ENCODE data around the gene C7orf57.

The C7orf57 gene

GRCh38 chr7:48035301-48035966 lies at the start of gene C7orf57:
TSS of gene C7orf57 (plus strand) at chr7:48035543. CDS start at chr7:48036309, 766 bp downstream.
- peak; percentile 86 for DNase-seq (ENCODE audit: low read depth)

- no peak for DNase-seq (ENCODE audit: low read depth)
Measured at GRCh38 chr7:47988496-47989386, 46.6 kb upstream of the C7orf57 start.

- peak; percentile 16 for DNase-seq (ENCODE audit: low read depth)
Measured at GRCh38 chr7:47989607-47990400, 45.5 kb upstream of the C7orf57 start.

GRCh38 chr7:47990592-47990991 lies 44.8 kb upstream of the C7orf57 start:
- no peak for DNase-seq (ENCODE audit: low read depth)

- no peak for DNase-seq (ENCODE audit: low read depth)
Measured at GRCh38 chr7:47991270-47991669, 44.1 kb upstream of the C7orf57 start.

GRCh38 chr7:47991741-47992311 lies 43.5 kb upstream of the C7orf57 start:
- peak; percentile 78 for DNase-seq (ENCODE audit: low read depth)

GRCh38 chr7:47992446-47992845 lies 42.9 kb upstream of the C7orf57 start:
- no peak for DNase-seq (ENCODE audit: low read depth)

- no peak for DNase-seq (ENCODE audit: low read depth)
Measured at GRCh38 chr7:47999413-47999812, 35.9 kb upstream of the C7orf57 start.

- peak; percentile 31 for DNase-seq (ENCODE audit: low read depth)
Measured at GRCh38 chr7:48000164-48000563, 35.2 kb upstream of the C7orf57 start.

GRCh38 chr7:48004032-48004431 lies 31.3 kb upstream of the C7orf57 start:
- DNase-seq (ENCODE audit: low read depth): no peak

- DNase-seq (ENCODE audit: low read depth): no peak
Measured at GRCh38 chr7:48004638-48005037, 30.7 kb upstream of the C7orf57 start.

- DNase-seq (ENCODE audit: low read depth): no peak
Measured at GRCh38 chr7:48006866-48007265, 28.5 kb upstream of the C7orf57 start.

GRCh38 chr7:48009257-48009656 lies 26.1 kb upstream of the C7orf57 start:
- no peak for DNase-seq (ENCODE audit: low read depth)

GRCh38 chr7:48009954-48010353 lies 25.4 kb upstream of the C7orf57 start:
- no peak for DNase-seq (ENCODE audit: low read depth)

- DNase-seq (ENCODE audit: low read depth): no peak
Measured at GRCh38 chr7:48011323-48011722, 24.0 kb upstream of the C7orf57 start.

- no peak for DNase-seq (ENCODE audit: low read depth)
Measured at GRCh38 chr7:48011951-48012350, 23.4 kb upstream of the C7orf57 start.

- DNase-seq (ENCODE audit: low read depth): no peak
Measured at GRCh38 chr7:48016641-48017040, 18.7 kb upstream of the C7orf57 start.

- DNase-seq (ENCODE audit: low read depth): no peak
Measured at GRCh38 chr7:48017674-48018073, 17.7 kb upstream of the C7orf57 start.

GRCh38 chr7:48025624-48026023 lies 9.7 kb upstream of the C7orf57 start:
- DNase-seq (ENCODE audit: low read depth): peak; percentile 11

GRCh38 chr7:48028938-48029337 lies 6.4 kb upstream of the C7orf57 start, which contains the start of gene SUN3:
TSS of gene SUN3 (minus strand) at chr7:48029107. CDS start at chr7:48028938, 169 bp downstream.
- DNase-seq (ENCODE audit: low read depth): no peak

- no peak for DNase-seq (ENCODE audit: low read depth)
Measured at GRCh38 chr7:48031111-48031510, 4.2 kb upstream of the C7orf57 start.

GRCh38 chr7:48033922-48034321 lies 1.4 kb upstream of the C7orf57 start:
- DNase-seq (ENCODE audit: low read depth): no peak

Measured in iris pigment epithelial cell (primary cell).